ENCODE data around the gene TRPC4AP.

The TRPC4AP gene

GRCh38 chr20:34986311-34987287, 106.0 kb downstream of the TRPC4AP start:
- DNase-seq = no peak

DNA sequence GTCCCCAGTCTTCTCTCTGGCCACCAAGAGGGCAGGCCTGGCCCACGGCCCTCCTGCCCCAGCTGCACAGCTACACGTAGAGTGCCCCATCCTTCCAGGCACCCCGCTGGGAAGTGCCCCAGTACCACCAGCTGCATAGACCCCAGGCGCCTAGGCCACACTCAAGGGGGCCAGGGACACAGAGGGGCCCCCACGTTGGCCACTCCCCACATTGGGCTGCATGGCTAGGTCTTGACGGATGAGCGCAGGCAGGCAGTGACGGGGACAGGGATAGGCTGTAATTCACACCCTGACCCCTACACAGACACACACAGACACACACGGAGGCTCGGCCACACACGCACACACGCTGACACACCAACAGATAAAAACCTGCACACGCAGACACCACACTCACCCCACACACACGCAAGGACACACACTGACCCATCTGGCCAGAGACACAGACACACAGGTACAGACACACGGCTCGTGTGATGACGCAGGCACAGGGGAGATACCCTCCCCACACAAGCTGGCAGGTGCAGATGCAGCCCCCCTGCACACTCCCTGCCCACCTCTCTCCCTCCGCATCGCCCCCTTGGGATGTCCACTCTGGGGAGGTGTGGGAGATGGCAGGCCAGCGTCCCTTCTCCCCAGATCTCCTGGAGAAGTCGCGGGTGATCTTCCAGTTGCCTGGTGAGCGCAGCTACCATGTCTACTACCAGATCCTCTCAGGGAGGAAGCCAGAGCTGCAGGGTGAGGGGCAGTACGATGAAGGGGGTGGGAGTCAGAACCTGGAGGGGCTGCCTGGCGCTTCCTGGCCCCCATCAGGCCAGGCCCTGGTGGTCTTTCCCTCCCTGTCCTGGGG, 106.9 kb downstream of the TRPC4AP start:
- DNase-seq = no peak

DNA sequence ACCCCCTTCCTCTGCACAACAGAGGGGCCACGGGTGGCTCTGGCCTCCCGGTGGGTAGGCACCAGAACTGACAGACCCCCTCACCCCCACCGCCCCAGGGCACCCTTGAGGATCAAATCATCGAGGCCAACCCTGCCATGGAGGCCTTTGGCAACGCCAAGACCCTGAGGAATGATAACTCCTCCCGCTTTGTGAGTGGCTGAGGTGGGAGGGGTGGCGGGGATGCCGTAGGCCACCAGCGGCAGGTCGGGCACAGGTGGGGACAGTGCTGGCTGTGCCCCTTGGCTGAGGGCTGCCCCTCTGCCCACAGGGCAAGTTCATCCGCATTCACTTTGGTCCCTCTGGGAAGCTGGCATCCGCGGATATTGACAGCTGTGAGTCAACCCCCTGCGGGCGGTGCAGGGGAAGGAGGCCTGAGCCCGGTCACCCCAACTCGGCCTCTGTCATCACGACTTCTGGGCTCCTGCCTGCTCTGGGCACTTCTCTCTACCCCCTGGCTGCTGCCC, 107.8 kb downstream of the TRPC4AP start:
- no peak for DNase-seq

GRCh38 chr20:34983995-34984735, 108.4 kb downstream of the TRPC4AP start:
- DNase-seq = no peak

DNA sequence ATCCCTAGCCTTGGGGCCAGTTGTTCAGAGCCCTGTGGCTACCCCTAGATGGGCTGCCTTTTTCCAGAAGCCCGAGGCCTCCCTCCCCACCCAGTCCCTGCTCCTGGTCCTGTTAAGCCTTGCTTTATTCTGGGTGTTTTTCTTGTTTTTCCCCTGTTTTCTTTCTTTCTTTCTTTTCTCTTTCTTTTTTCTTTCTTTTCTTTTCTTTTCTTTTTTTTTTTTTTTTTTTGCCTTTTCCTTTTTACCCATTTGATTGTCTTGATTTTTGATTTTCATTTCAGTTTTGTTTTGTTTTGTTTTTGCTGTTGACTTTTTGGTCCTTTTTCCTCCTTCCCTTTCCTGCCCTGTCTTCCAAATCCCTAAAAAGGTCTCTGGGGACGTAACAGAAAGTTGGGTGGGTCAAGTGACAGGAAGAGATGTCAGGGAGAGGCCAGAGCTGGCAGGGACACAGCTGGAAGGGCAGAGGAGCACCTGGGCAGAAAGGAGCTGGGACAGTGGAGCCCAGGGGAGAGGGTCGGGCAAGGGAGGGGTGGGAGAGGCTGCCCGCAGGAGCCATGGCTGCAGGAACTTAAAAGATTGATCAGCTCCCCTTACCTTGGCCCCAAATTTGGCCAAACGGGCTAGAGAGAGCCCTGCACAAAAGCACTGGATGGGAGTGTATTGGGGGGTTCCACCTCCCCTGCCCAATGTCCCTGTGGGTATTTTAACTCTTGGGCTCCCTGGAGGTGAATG, 109.4 kb downstream of the TRPC4AP start:
- no peak for DNase-seq

DNA sequence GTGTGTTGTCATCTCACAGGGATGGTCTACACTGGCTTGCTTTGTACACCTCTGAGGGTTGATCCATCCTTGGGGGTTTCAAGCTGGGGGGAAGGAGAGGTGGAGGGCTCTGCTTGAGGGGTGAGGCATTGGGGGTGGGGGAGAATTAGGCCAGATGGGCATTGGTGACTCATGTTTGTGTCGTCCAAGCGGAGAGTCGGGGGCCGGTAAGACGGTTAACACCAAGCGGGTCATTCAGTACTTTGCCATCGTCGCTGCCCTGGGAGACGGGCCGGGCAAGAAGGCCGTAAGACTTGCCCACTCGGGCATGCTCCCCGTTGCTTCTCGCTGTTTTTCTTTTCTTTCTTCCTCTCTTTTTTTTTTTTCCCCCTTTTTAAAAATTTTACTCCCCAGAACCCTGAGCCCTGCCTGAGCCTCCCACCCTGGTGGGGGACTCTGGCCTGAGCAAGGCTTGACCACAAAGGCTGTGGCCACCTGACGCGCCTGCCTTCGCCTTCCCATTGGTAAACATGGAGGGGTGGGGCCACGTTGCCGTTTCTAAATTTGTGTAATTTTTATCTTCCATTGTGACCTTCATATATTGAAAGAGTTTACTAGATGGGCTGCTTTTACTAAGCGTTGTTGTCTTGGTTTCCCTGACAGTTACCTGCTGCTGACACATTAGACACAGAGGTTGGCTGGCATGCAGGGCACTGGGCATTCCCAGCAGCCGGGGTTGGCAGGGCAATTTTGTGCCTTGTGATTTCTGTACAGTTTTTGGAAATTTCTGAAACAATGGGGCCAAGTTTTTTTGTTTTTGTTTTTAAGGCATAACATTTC, 110.1 kb downstream of the TRPC4AP start:
- DNase-seq = no peak

- no peak for DNase-seq
Measured at GRCh38 chr20:34980543-34981233, 111.9 kb downstream of the TRPC4AP start.

DNA sequence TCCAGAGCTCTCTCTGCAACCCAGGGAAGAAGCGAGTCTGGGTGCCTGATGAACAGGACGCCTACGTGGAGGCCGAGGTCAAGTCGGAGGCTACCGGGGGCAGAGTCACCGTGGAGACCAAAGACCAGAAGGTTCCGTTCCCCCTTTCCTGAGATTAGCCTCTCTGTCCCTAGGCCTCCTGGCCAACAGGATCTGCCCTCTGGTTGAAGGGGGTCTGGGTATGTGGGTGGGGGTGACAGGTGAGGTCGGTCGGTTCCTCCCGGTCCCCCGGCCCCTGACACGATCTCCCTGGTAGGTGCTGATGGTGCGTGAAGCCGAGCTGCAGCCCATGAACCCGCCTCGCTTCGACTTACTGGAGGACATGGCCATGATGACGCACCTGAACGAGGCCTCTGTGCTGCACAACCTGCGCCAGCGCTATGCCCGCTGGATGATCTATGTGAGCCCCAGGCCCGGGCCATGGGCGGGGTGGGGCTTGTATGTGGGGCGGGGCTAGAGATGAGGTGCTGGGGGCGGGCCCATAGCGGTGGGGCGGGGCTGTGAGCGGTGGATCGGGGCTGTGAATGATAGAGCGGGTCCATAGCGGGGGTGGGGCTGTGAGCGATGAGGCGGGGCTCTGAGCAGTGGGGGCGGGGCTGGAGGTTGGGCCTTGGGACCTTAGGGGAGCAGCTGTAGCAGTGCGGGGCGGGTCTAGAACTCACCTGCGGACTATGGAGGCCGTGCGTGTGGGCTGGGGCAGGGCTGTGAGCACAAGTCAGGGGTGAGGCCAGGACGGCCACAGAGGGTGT, 113.0 kb downstream of the TRPC4AP start:
- DNase-seq = no peak

GRCh38 chr20:34978092-34978744, 114.4 kb downstream of the TRPC4AP start:
- no peak for DNase-seq

GRCh38 chr20:34977365-34978091, 115.1 kb downstream of the TRPC4AP start:
- DNase-seq = no peak

GRCh38 chr20:34976286-34976685, 116.3 kb downstream of the TRPC4AP start:
- no peak for DNase-seq

DNA sequence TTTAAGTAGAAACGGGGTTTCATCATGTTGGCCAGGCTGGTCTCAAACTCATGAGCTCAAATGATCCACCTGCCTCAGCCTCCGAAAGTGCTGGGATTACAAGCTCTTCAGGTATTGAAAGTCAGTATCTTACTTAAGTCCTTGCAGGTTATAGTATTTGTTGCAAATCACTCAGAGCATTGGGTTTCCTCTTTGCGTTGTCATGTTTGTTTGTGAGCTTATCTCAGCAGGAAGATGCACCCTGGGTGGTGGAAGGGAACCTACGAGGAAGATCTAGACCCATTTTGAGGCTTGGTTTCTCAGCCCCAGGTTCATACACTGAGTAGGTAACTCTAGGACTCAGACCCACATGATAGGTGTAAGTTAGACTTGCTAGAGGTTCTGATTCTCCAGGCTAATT, 118.4 kb downstream of the TRPC4AP start:
- no peak for DNase-seq

GRCh38 chr20:34971561-34972235, 120.9 kb downstream of the TRPC4AP start:
- DNase-seq = no peak

GRCh38 chr20:34970846-34971560, 121.6 kb downstream of the TRPC4AP start:
- no peak for DNase-seq

- no peak for DNase-seq
Measured at GRCh38 chr20:34970193-34970840, 122.3 kb downstream of the TRPC4AP start.

- no peak for DNase-seq
Measured at GRCh38 chr20:34968042-34968775, 124.4 kb downstream of the TRPC4AP start.
